Measurements from ENCODE around the gene TBC1D21.

Gene TBC1D21

DNA sequence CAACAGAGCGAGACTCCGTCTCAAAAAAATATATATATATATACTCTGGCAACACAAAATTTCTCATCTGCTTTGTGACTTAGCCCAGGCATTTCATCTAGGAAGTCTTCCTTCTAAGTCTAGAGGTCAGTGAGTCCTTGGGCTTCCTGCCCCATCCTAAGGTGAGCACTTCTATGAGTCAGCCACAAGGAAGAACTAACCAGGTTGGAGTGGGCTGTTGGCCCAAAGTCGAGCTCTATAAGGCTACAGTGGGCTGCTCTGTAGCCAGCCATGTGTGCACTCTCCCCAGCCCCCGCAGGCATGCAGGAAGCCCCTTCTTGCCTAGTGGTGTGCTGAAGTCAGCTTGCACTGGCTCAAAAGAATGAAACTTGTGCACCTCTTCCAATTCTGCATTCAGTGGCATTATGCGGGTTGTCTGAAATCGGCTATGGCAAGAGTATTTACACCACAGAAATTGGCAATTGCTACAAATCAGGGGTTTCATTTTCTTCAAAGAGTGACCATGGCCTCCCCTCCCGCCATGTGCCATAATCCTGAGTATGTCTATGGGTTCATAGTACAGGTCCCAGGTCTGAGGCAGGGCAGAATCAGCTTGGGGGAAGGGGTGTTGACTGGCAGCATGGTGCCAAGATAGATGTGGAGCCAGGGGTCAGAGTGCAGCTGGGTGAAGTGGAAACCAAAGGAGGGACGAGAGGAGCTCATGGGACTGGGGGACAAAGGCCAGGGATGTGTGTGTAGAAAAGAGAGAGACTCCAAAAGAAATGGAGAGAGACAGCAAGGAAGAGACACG, 30.9 kb downstream of the TBC1D21 start:
- Histone ChIP-seq H3K36me3 (no peaks in the 10 kb centered on the region), H3K4me1 (ENCODE audit: control insufficient read depth in 1 of 2, insufficient read depth in 1 of 2, low read depth in 1 of 2, low read length in 1 of 2) (peaks cover 0 to 3% of the 10 kb centered on the region in 2 experiments), H3K9me3 (no peaks in the 10 kb centered on the region), H3K27me3 (no peaks in the 10 kb centered on the region), H3K27ac (no peak overlapping the region), H3K4me3 (ENCODE audit: low read depth in 1 of 2, low read length in 1 of 2) (no peak overlapping the region)
- no peak for TF ChIP-seq CTCF (IDR thresholded peaks at IDR 0.05)

DNA sequence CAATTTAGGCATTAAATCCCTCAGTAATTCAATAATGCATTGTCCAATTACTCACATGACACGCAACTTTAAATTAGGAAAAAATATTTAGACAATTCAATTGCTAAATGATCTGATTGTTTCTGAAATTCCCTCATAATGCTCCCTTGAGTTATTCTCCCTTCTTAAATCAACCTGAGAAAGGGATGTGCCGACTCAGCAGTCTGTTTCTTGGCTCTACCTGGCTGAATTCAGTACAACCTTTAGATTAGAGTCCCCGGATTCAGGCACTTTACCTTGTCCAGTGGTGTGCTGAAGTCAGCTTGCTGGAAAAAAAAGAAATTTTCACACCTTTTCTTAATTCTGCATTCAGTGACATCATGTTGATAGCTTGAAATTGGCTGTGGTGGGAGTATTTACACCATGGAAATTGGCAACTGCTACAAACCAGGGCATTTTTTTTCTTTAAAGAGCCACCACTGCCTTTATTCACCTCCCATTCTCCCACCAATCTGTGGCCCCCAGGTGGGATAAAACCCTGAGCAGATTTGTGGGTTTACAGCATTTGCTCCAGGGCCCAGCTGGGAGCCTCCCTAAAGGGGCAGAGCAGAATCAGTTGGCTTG, 32.0 kb downstream of the TBC1D21 start:
- Histone ChIP-seq H3K9me3 (no peaks in the 10 kb centered on the region), H3K4me1 (ENCODE audit: control insufficient read depth in 1 of 2, insufficient read depth in 1 of 2, low read depth in 1 of 2, low read length in 1 of 2) (peaks cover 0 to 3% of the 10 kb centered on the region in 2 experiments), H3K4me3 (ENCODE audit: low read depth in 1 of 2, low read length in 1 of 2) (no peak overlapping the region), H3K27ac (no peak overlapping the region), H3K27me3 (no peaks in the 10 kb centered on the region), H3K36me3 (no peaks in the 10 kb centered on the region)
- no peak for TF ChIP-seq CTCF (IDR thresholded peaks at IDR 0.05)

DNA sequence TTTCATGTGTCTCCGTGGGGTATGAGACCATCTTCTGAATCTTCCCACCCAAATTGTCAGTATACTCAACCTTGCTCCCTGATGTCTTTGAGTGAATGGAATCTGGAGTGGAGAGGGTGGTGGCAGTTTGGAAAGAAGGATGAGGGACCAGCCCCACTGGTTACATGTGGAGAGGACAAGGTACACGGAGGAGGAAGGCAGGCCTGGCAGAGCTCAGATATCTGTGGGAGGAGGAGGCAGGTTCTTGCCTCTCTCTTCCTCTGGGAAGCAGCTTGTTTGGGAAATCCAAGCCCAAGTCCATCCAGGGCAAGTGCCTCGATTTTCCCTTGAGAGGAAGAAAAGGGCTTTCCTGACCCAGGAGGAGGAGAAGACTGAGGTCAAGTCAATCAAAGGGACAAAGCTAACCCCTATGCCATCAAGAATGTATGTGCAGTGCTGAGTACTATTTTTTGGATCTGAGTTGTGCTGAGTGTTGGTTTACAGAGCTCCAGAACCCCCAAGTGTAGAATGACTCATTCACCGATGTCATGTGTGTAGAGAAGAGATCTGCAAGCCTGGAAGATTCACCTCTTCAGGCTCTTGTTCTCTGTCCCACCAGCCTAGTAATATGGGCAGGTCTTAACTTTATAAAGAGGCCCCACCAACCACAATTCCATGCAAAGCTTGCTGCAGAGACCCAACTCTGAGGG, 33.1 kb downstream of the TBC1D21 start:
- Histone ChIP-seq H3K27ac (no peak overlapping the region), H3K4me1 (ENCODE audit: control insufficient read depth in 1 of 2, insufficient read depth in 1 of 2, low read depth in 1 of 2, low read length in 1 of 2) (peaks cover 0 to 3% of the 10 kb centered on the region in 2 experiments), H3K4me3 (ENCODE audit: low read depth in 1 of 2, low read length in 1 of 2) (no peak overlapping the region), H3K9me3 (no peaks in the 10 kb centered on the region), H3K36me3 (no peaks in the 10 kb centered on the region), H3K27me3 (no peaks in the 10 kb centered on the region)
- TF ChIP-seq CTCF (IDR thresholded peaks at IDR 0.05) = no peak

- Histone ChIP-seq H3K27me3 (no peaks in the 10 kb centered on the region), H3K9me3 (no peaks in the 10 kb centered on the region), H3K27ac (no peak overlapping the region), H3K36me3 (no peaks in the 10 kb centered on the region), H3K4me1 (ENCODE audit: control insufficient read depth in 1 of 2, insufficient read depth in 1 of 2, low read depth in 1 of 2, low read length in 1 of 2) (peaks cover 0 to 3% of the 10 kb centered on the region in 2 experiments), H3K4me3 (ENCODE audit: low read depth in 1 of 2, low read length in 1 of 2) (no peak overlapping the region)
- no peak for TF ChIP-seq CTCF (IDR thresholded peaks at IDR 0.05)
These were observed 33.7 kb downstream of the TBC1D21 start for GRCh38 chr15:73907035-73907408.

DNA sequence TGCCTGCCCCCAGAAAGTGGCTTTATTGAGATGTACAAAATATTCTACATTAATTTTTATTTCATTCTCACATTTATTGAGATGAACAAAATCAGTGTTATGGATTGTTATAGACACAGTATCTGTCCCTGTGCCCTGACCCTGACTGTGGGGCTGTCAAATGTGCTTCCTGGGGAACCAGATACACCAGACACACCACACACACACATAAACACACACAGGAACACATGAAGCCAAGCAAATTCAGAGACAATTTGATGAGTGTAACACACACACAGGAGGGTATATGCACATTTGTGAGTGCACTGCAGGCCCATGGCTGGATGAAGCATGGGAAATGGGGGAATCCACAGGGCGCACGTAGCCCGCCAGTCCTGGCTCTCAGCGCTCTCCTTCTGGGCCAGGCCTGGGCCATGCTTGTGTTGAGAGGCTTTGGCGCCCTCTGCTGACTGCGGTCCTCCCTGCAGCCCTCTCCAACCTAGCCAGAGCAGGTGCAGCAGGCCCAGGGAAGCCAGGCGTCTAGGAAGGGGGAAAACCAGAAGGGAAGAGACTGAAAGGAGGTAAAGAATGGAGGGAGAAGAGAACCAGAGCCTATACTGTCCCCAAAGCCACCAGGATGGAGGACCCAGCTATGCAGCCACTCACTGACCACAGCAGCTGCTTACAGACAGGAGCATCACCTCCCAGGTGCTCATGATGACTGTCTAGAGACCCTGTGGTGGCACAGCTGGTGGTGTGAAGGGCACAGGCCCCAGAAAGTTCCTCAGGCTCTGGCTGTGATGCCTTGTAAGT, 34.9 kb downstream of the TBC1D21 start:
- no peaks in the 10 kb centered on the region for H3K36me3 ChIP-seq
- no peaks in the 10 kb centered on the region for H3K27me3 ChIP-seq
- no peak overlapping the region for H3K4me3 ChIP-seq (ENCODE audit: low read depth in 1 of 2, low read length in 1 of 2)
- no peaks in the 10 kb centered on the region for H3K9me3 ChIP-seq
- no peak overlapping the region for H3K27ac ChIP-seq
- H3K4me1 ChIP-seq (ENCODE audit: control insufficient read depth in 1 of 2, insufficient read depth in 1 of 2, low read depth in 1 of 2, low read length in 1 of 2) = peaks cover 0 to 3% of the 10 kb centered on the region in 2 experiments
- TF ChIP-seq CTCF (IDR thresholded peaks at IDR 0.05) = peak; percentile 88
